ENCODE data around the gene ANKMY1. TPM values are rescaled to one million over a fixed set of nuclear protein-coding genes. Genes with fewer than 3 reads are reported as not detected.

ANKMY1 gene
- total RNA-seq, 1 experiment from 2014 or later, result 28.3 TPM

- Histone ChIP-seq H3K36me3 (ENCODE audit: control insufficient read depth in 1 of 2, insufficient read depth in 2 of 2, low read length in 2 of 2) (no peaks in the 10 kb centered on the region), H3K9me3 (ENCODE audit: control insufficient read depth in 1 of 2, insufficient read depth in 1 of 2, low read depth in 1 of 2, low read length in 2 of 2) (no peaks in the 10 kb centered on the region), H3K9me2 (ENCODE audit: insufficient read depth) (no peaks in the 10 kb centered on the region), H3K79me2 (ENCODE audit: insufficient read depth, low read length) (no peaks in the 10 kb centered on the region), H2AFZ (ENCODE audit: low read depth, low read length, poor library complexity, severe bottlenecking) (no peak overlapping the region), H3K27me3 (ENCODE audit: insufficient read depth, low read length) (no peaks in the 10 kb centered on the region), H3K9ac (ENCODE audit: low read length) (no peak overlapping the region), H3K4me2 (ENCODE audit: low read length) (no peak overlapping the region), H3K4me1 (ENCODE audit: control insufficient read depth in 1 of 2, insufficient read depth in 2 of 2, low read length in 2 of 2) (no peaks in the 10 kb centered on the region), H3K27ac (ENCODE audit: low read depth, low read length) (no peak overlapping the region), H3K4me3 (replicated peaks in 1 of 2; ENCODE audit: low read depth in 1 of 2, low read length in 2 of 2) (no peak overlapping the region), H4K20me1 (ENCODE audit: insufficient read depth) (no peaks in the 10 kb centered on the region)
- RAD21 ChIA-PET (ENCODE audit: low non-redundant PET in 1 of 2, low total read pairs in 2 of 2, uncharacterized antibody in 2 of 2, unreplicated experiment in 2 of 2), result no interaction called here
- BruUV-seq (replicated peaks), result no TSS peak
- CTCF ChIA-PET, result no interaction called here
- DNase-seq (ENCODE audit: low read depth, low spot score) (no peak), ATAC-seq (no peak)
- intact Hi-C loops (cut with micrococcal nuclease), result no loop called here
- TF ChIP-seq CEBPB (IDR thresholded peaks at IDR 0.05; ENCODE audit: low read depth) (no peak), EGR1 (IDR thresholded peaks at IDR 0.05; ENCODE audit: low read depth) (no peak), RAD21 (IDR thresholded peaks at IDR 0.05; ENCODE audit: low read depth) (no peak), ZNF274 (IDR thresholded peaks at IDR 0.05; ENCODE audit: low read depth, low read length) (no peak), ZFX (IDR thresholded peaks at IDR 0.05) (no peak), YY1 (IDR thresholded peaks at IDR 0.05; ENCODE audit: extremely low read depth, insufficient replicate concordance, low read depth, low read length) (no peak), POLR2A (IDR thresholded peaks at IDR 0.05; ENCODE audit: borderline replicate concordance, extremely low read depth, insufficient read depth, insufficient read length) (no peak), SRF (IDR thresholded peaks at IDR 0.05; ENCODE audit: low read depth) (no peak), JUND (IDR thresholded peaks at IDR 0.05) (no peak), SIN3A (IDR thresholded peaks at IDR 0.05; ENCODE audit: low read depth) (no peak), EZH2phosphoT487 (IDR thresholded peaks at IDR 0.05; ENCODE audit: borderline replicate concordance) (no peak), POLR2AphosphoS5 (IDR thresholded peaks at IDR 0.05; ENCODE audit: low read depth, low read length) (no peak), MAX (IDR thresholded peaks at IDR 0.05) (no peak), FOSL1 (IDR thresholded peaks at IDR 0.05; ENCODE audit: low read depth) (no peak), ZBTB33 (IDR thresholded peaks at IDR 0.05; ENCODE audit: extremely low read depth, insufficient replicate concordance, low read length) (no peak), ELF1 (IDR thresholded peaks at IDR 0.05; ENCODE audit: borderline replicate concordance, low read depth) (no peak), CBX3 (IDR thresholded peaks at IDR 0.05; ENCODE audit: low read depth) (no peak), ATF3 (IDR thresholded peaks at IDR 0.05) (no peak), CTCF (IDR thresholded peaks at IDR 0.05 in 2 of 3, conservative IDR thresholded peaks at IDR 0.05 in 1 of 3; ENCODE audit: borderline replicate concordance in 1 of 3, insufficient read depth in 1 of 3, low read depth in 2 of 3, low read length in 2 of 3) (no peak), EZH2 (IDR thresholded peaks at IDR 0.05) (no peak)
- POLR2A ChIA-PET, result no interaction called here
Measured at GRCh38 chr2:240502059-240502429, 55.7 kb downstream of the ANKMY1 start.

Measured in HCT116 (cell line).